H9 (cell line): ENCODE results near the gene RC3H1. TPM values are rescaled to one million over a fixed set of nuclear protein-coding genes. Genes with fewer than 3 reads are reported as not detected.

Source experiments
- DNase-seq: peaks from one replicate; pipeline ENCODE4 v3.0.0-alpha.2; 2017
- H2AFZ ChIP-seq: one replicate; pipeline ENCODE4 v1.6.1; 2013; ENCODE audit warnings: mild to moderate bottlenecking, low read length, control low read depth, moderate library complexity
- H2AK5ac ChIP-seq: 2 replicates; pipeline ENCODE4 v1.6.1; 2013; ENCODE audit warnings: low read length, control low read depth, mixed read lengths; ENCODE audit not compliant: insufficient read length
- H2BK120ac ChIP-seq: one replicate; pipeline ENCODE4 v1.6.1; 2013; ENCODE audit warnings: low read depth, mild to moderate bottlenecking, low read length, control low read depth, inconsistent platforms; ENCODE audit not compliant: poor library complexity, severe bottlenecking
- H2BK12ac ChIP-seq: 2 replicates; pipeline ENCODE4 v1.6.1; 2013; ENCODE audit warnings: low read length, control low read depth, mixed read lengths, low read depth; ENCODE audit not compliant: insufficient read length
- H2BK15ac ChIP-seq: 2 replicates; pipeline ENCODE4 v1.6.1; 2013; ENCODE audit warnings: low read depth, low read length, control low read depth
- H2BK20ac ChIP-seq: one replicate; pipeline ENCODE4 v1.6.1; 2013; ENCODE audit warnings: low read depth, mild to moderate bottlenecking, low read length, control low read depth, inconsistent platforms; ENCODE audit not compliant: poor library complexity, severe bottlenecking
- H2BK5ac ChIP-seq: 2 replicates; pipeline ENCODE4 v1.6.1; 2013; ENCODE audit warnings: low read length, control low read depth, mixed read lengths; ENCODE audit not compliant: insufficient read length
- H3K14ac ChIP-seq: 2 replicates; pipeline ENCODE4 v1.6.1; 2013; ENCODE audit warnings: low read length, control low read depth; ENCODE audit not compliant: insufficient read depth
- H3K18ac ChIP-seq: 2 replicates; pipeline ENCODE4 v1.6.1; 2013; ENCODE audit warnings: low read depth, mild to moderate bottlenecking, mixed read lengths, low read length, control low read depth; ENCODE audit not compliant: insufficient read length
- H3K23ac ChIP-seq: 2 replicates; pipeline ENCODE4 v1.6.1; 2013; ENCODE audit warnings: low read length, control low read depth, mixed read lengths, low read depth; ENCODE audit not compliant: insufficient read length
- H3K23me2 ChIP-seq: 2 replicates; pipeline ENCODE4 v1.6.1; 2013; ENCODE audit warnings: low read depth, mild to moderate bottlenecking, mixed read lengths, low read length, control low read depth; ENCODE audit not compliant: insufficient read length, poor library complexity, severe bottlenecking
- H3K27ac ChIP-seq: 2 replicates; pipeline ENCODE4 v1.5.1; 2013; ENCODE audit warnings: low read length, control low read depth, mixed read lengths, low read depth; ENCODE audit not compliant: insufficient read length
- H3K27me3 ChIP-seq: 2 replicates; pipeline ENCODE4 v1.6.1; 2013; ENCODE audit warnings: low read length, control low read depth, inconsistent platforms; ENCODE audit not compliant: insufficient read depth
- H3K4ac ChIP-seq: 2 replicates; pipeline ENCODE4 v1.6.1; 2013; ENCODE audit warnings: low read depth, mild to moderate bottlenecking, control low read depth, inconsistent platforms, low read length, moderate library complexity
- H3K4me1 ChIP-seq: 2 replicates; pipeline ENCODE4 v1.6.1; 2013; ENCODE audit warnings: low read length, control low read depth, inconsistent platforms; ENCODE audit not compliant: insufficient read depth
- H3K4me2 ChIP-seq: 2 replicates; pipeline ENCODE4 v1.6.1; 2013; ENCODE audit warnings: low read length, control low read depth, mixed read lengths; ENCODE audit not compliant: insufficient read length, insufficient read depth
- H3K56ac ChIP-seq: 2 replicates; pipeline ENCODE4 v1.6.1; 2013; ENCODE audit warnings: low read depth, mild to moderate bottlenecking, mixed read lengths, low read length, control low read depth; ENCODE audit not compliant: insufficient read length
- H3K79me1 ChIP-seq: 2 replicates; pipeline ENCODE4 v1.6.1; 2013; ENCODE audit warnings: low read depth, mild to moderate bottlenecking, moderate library complexity, low read length, control low read depth, inconsistent platforms; ENCODE audit not compliant: insufficient read depth, poor library complexity, severe bottlenecking
- H3K79me2 ChIP-seq: 2 replicates; pipeline ENCODE4 v1.6.1; 2013; ENCODE audit warnings: low read length, control low read depth, inconsistent platforms; ENCODE audit not compliant: insufficient read depth
- H3K9ac ChIP-seq: 2 replicates; pipeline ENCODE4 v1.6.1; 2013; ENCODE audit warnings: low read length, control low read depth, mixed read lengths; ENCODE audit not compliant: insufficient read length; ENCODE audit errors: extremely low read depth
- H3K9me3 ChIP-seq: one replicate; pipeline ENCODE4 v1.6.1; 2013; ENCODE audit warnings: low read depth, low read length, inconsistent platforms; ENCODE audit not compliant: control insufficient read depth
- H3T11ph ChIP-seq: one replicate; pipeline ENCODE4 v1.6.1; 2013; ENCODE audit warnings: mild to moderate bottlenecking, low read length, control low read depth, inconsistent platforms
- H4K20me1 ChIP-seq: one replicate; pipeline ENCODE4 v1.6.1; 2013; ENCODE audit not compliant: control insufficient read depth, insufficient read length, insufficient read depth
- H4K5ac ChIP-seq: 2 replicates; pipeline ENCODE4 v1.6.1; 2013; ENCODE audit warnings: low read depth, mild to moderate bottlenecking, mixed read lengths, low read length, control low read depth; ENCODE audit not compliant: insufficient read length
- H4K8ac ChIP-seq: replicated peaks from 2 replicates; pipeline ENCODE4 v1.6.1; 2013; ENCODE audit warnings: low read length, control low read depth, mixed read lengths, low read depth; ENCODE audit not compliant: insufficient read length
- H4K91ac ChIP-seq: 2 replicates; pipeline ENCODE4 v1.6.1; 2013; ENCODE audit warnings: low read depth, mild to moderate bottlenecking, moderate library complexity, mixed read lengths, low read length, control low read depth; ENCODE audit not compliant: insufficient read length
- H3K27ac Mint-ChIP-seq, 3 experiments: 2 replicates in 2 of 3; 3 replicates in 1 of 3; pipeline ENCODE4 v1.8.0; 2020 to 2021; ENCODE audit warnings: mixed read lengths in 3 of 3, mild to moderate bottlenecking in 1 of 3, moderate library complexity in 1 of 3
- H3K27me3 Mint-ChIP-seq: 2 replicates; pipeline ENCODE4 v1.8.0; 2021; ENCODE audit warnings: low read depth, mild to moderate bottlenecking, moderate library complexity, mixed read lengths
- H3K36me3 Mint-ChIP-seq, 3 experiments: 2 replicates in 2 of 3; 3 replicates in 1 of 3; pipeline ENCODE4 v1.8.0; 2020 to 2021; ENCODE audit warnings: low read depth in 3 of 3, mixed read lengths in 3 of 3; ENCODE audit not compliant: insufficient read depth in 1 of 3
- H3K4me1 Mint-ChIP-seq, 2 experiments: 2 replicates each; pipeline ENCODE4 v1.8.0; 2020; ENCODE audit warnings: mixed read lengths in 2 of 2
- H3K4me3 Mint-ChIP-seq, 2 experiments: 2 replicates in 1 of 2; 3 replicates in 1 of 2; pipeline ENCODE4 v1.8.0; 2020 to 2021; ENCODE audit warnings: mild to moderate bottlenecking in 2 of 2, mixed read lengths in 2 of 2, moderate library complexity in 1 of 2
- H3K9me3 Mint-ChIP-seq, 2 experiments: 2 replicates in 1 of 2; 3 replicates in 1 of 2; pipeline ENCODE4 v1.8.0; 2020; ENCODE audit warnings: mild to moderate bottlenecking in 2 of 2, mixed read lengths in 2 of 2, moderate library complexity in 1 of 2
- total RNA-seq: library from RNA; stranded (reverse); gene quantifications from 2 replicates; pipeline ENCODE4 v1.2.1, GENCODE V29; 2021
- TF ChIP-seq, protein P1 (sequence below): fragments of 200-600 bp; sonication (generic); conservative IDR thresholded peaks from 3 replicates; pipeline ENCODE4 v1.8.0; 2021; ENCODE audit warnings: antibody characterized with exemption, mild to moderate bottlenecking

Gene RC3H1
- total RNA-seq, 1 experiment from 2014 or later: 36.1 TPM

- no peak for DNase-seq
- no peaks in the 10 kb centered on the region for H3K23me2 ChIP-seq
- H3K4me1 ChIP-seq: no peaks in the 10 kb centered on the region
- Mint-ChIP-seq H3K4me3 (no peak overlapping the region), H3K27ac (no peak overlapping the region), H3K36me3 (no peaks in the 10 kb centered on the region), H3K4me1 (no peaks in the 10 kb centered on the region), H3K27me3 (peaks cover 31% of the 10 kb centered on the region), H3K9me3 (no peaks in the 10 kb centered on the region)
- H2BK120ac ChIP-seq: no peak overlapping the region
- no peaks in the 10 kb centered on the region for H3K79me1 ChIP-seq
- H4K20me1 ChIP-seq: no peaks in the 10 kb centered on the region
- no peak overlapping the region for H2BK15ac ChIP-seq
- no peak overlapping the region for H2BK20ac ChIP-seq
- H3K14ac ChIP-seq: no peak overlapping the region
- H2AFZ ChIP-seq: no peak overlapping the region
- H4K91ac ChIP-seq: no peak overlapping the region
- no peaks in the 10 kb centered on the region for H3K9me3 ChIP-seq
- H2AK5ac ChIP-seq: no peak overlapping the region
- no peak overlapping the region for H3K27ac ChIP-seq
- H3K56ac ChIP-seq: no peak overlapping the region
- no peak overlapping the region for H3K4ac ChIP-seq
- no peak overlapping the region for H3K18ac ChIP-seq
- H3K4me2 ChIP-seq: no peak overlapping the region
- H2BK5ac ChIP-seq: no peak overlapping the region
- H3K23ac ChIP-seq: no peak overlapping the region
- TF ChIP-seq, protein P1, sequence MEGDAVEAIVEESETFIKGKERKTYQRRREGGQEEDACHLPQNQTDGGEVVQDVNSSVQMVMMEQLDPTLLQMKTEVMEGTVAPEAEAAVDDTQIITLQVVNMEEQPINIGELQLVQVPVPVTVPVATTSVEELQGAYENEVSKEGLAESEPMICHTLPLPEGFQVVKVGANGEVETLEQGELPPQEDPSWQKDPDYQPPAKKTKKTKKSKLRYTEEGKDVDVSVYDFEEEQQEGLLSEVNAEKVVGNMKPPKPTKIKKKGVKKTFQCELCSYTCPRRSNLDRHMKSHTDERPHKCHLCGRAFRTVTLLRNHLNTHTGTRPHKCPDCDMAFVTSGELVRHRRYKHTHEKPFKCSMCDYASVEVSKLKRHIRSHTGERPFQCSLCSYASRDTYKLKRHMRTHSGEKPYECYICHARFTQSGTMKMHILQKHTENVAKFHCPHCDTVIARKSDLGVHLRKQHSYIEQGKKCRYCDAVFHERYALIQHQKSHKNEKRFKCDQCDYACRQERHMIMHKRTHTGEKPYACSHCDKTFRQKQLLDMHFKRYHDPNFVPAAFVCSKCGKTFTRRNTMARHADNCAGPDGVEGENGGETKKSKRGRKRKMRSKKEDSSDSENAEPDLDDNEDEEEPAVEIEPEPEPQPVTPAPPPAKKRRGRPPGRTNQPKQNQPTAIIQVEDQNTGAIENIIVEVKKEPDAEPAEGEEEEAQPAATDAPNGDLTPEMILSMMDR: no peak
- no peak overlapping the region for H3T11ph ChIP-seq
- H4K8ac ChIP-seq: no peak overlapping the region
- no peak overlapping the region for H4K5ac ChIP-seq
- H2BK12ac ChIP-seq: no peak overlapping the region
- H3K79me2 ChIP-seq: no peaks in the 10 kb centered on the region
- H3K9ac ChIP-seq: no peak overlapping the region
- no peaks in the 10 kb centered on the region; the same call in 1 of the 2 replicates for H3K27me3 ChIP-seq
These were observed 14.6 kb upstream of the RC3H1 start for GRCh38 chr1:174036798-174037197.
